HFF-Myc (cell line): Measurements from ENCODE around the gene PDE4D.
"Not testable (repeated sequence)": the region's sequence is repeated elsewhere in the genome, so short reads cannot be mapped to it uniquely, and the experiment has no call there.

ENCODE experiments used
- DNase-seq: peaks from one replicate; pipeline ENCODE4 v3.0.0-alpha.2; 2011; ENCODE audit warnings: low read depth; ENCODE audit errors: extremely low read depth
- H3K4me3 ChIP-seq: replicated peaks from 2 replicates; pipeline ENCODE4 v1.5.1; 2011; ENCODE audit warnings: low read depth, mild to moderate bottlenecking, control low read depth, low read length
- CTCF ChIP-seq: IDR thresholded peaks from 2 replicates; pipeline ENCODE4 v1.5.1; 2012; ENCODE audit warnings: mild to moderate bottlenecking, low read depth, low read length, control low read depth; ENCODE audit errors: missing control alignments

PDE4D gene

GRCh38 chr5:59579824-59580167 lies 313.7 kb downstream of the PDE4D start:
- DNase-seq = no peak
- TF ChIP-seq CTCF = no peak
- no peak overlapping the region for H3K4me3 ChIP-seq

- no peak for TF ChIP-seq CTCF
- no peak for DNase-seq
- H3K4me3 ChIP-seq = no peak overlapping the region
These were observed 314.3 kb downstream of the PDE4D start for GRCh38 chr5:59579101-59579823.

- DNase-seq = no peak
These were observed 316.0 kb downstream of the PDE4D start for GRCh38 chr5:59577485-59577884.

GRCh38 chr5:59575648-59576445 lies 317.7 kb downstream of the PDE4D start:
- no peak for DNase-seq
- no peak for TF ChIP-seq CTCF
- H3K4me3 ChIP-seq = no peak overlapping the region

More at GRCh38 chr5:59577485-59577884, 316.0 kb downstream of the PDE4D start:
- no peak overlapping the region for H3K4me3 ChIP-seq
- TF ChIP-seq CTCF = no peak

- DNase-seq, H3K4me3 ChIP-seq: not testable (repeated sequence)
These were observed 320.0 kb downstream of the PDE4D start for GRCh38 chr5:59573509-59573908.

GRCh38 chr5:59571067-59571466 lies 322.5 kb downstream of the PDE4D start:
- DNase-seq = no peak
- no peak overlapping the region for H3K4me3 ChIP-seq
- TF ChIP-seq CTCF = no peak

- no peak overlapping the region for H3K4me3 ChIP-seq
- no peak for DNase-seq
- no peak for TF ChIP-seq CTCF
These were observed 323.8 kb downstream of the PDE4D start for GRCh38 chr5:59569608-59570334.
